Activated T-cell treated with anti-CD3 and anti-CD28 coated beads, Interleukin-2, amount 50 U/mL, for 24 hours (primary cell): Measurements from ENCODE around the gene GCLM.

ENCODE experiments used
- DNase-seq: peaks from one replicate; pipeline ENCODE4 v3.0.0-alpha.2; 2020
- H3K27ac Mint-ChIP-seq: 2 replicates; pipeline ENCODE4 v1.8.0; 2020; ENCODE audit warnings: mild to moderate bottlenecking, mixed read lengths
- H3K27me3 Mint-ChIP-seq: 2 replicates; pipeline ENCODE4 v1.8.0; 2020; ENCODE audit warnings: mixed read lengths
- H3K36me3 Mint-ChIP-seq: 2 replicates; pipeline ENCODE4 v1.8.0; 2020; ENCODE audit warnings: low read depth, mixed read lengths
- H3K4me1 Mint-ChIP-seq: 2 replicates; pipeline ENCODE4 v1.8.0; 2020; ENCODE audit warnings: low read depth, mixed read lengths
- H3K4me3 Mint-ChIP-seq: 2 replicates; pipeline ENCODE4 v1.8.0; 2020; ENCODE audit warnings: mild to moderate bottlenecking, moderate library complexity, mixed read lengths
- H3K9me3 Mint-ChIP-seq: 2 replicates; pipeline ENCODE4 v1.8.0; 2020; ENCODE audit warnings: mixed read lengths

GCLM gene

GRCh38 chr1:93846992-93847810 lies 62.0 kb downstream of the GCLM start:
- Mint-ChIP-seq H3K27ac (peak overlapping the region; percentile 96), H3K4me1 (peaks cover 35% of the 10 kb centered on the region), H3K36me3 (peaks cover 3% of the 10 kb centered on the region), H3K9me3 (no peaks in the 10 kb centered on the region), H3K4me3 (peak overlapping the region; percentile 87), H3K27me3 (no peaks in the 10 kb centered on the region)
- peak; percentile 95 for DNase-seq

DNA sequence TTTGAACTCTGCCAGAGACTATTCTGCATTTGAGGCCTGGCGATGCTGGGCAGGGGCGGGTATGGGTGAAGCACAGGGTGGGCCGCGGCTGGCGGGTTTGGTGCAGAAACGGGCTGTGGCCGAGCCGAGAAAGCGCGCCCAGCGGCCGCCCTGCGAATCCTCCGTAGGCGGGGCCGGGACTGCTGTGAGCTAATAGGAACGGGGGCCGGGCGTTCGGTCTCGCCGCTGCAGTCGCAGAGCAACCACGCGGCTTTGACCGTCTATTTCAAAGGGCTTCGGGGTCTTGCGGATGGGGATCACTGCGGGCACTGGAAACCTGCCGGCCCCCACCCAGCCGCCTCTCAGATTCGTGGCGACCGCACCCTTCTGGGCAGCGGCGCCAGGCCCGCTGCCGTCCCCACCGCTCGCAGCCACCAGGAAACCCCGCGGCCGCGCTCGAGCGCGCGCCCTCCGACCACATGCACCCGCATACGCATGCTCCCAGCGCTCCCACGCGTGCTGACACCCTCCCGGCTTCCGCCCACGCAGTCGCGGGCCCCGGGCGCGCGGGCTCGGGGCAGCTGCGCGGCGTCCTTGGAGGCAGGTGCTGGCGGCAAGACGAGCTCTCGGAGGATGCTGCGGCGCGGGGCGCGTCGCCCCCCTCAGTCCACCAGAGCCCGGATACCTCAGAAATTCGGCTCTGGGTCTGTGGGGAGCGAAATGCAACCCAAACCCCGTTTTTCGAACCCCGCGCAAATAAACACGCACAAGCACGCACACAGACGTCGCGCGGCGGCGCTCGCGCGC lies 62.8 kb downstream of the GCLM start:
- Mint-ChIP-seq H3K27ac (peak overlapping the region; percentile 94), H3K9me3 (no peaks in the 10 kb centered on the region), H3K36me3 (peaks cover 3% of the 10 kb centered on the region), H3K4me3 (peak overlapping the region; percentile 87), H3K4me1 (peaks cover 35% of the 10 kb centered on the region), H3K27me3 (no peaks in the 10 kb centered on the region)
- peak; percentile 88 for DNase-seq

- H3K4me1 Mint-ChIP-seq: peaks cover 35% of the 10 kb centered on the region
- DNase-seq: peak; percentile 44
- H3K4me3 Mint-ChIP-seq: peak overlapping the region; percentile 87
- no peaks in the 10 kb centered on the region for H3K27me3 Mint-ChIP-seq
- H3K27ac Mint-ChIP-seq: peak overlapping the region; percentile 94
- H3K9me3 Mint-ChIP-seq: no peaks in the 10 kb centered on the region
- H3K36me3 Mint-ChIP-seq: peaks cover 3% of the 10 kb centered on the region
These were observed 63.6 kb downstream of the GCLM start for GRCh38 chr1:93845538-93846205.

DNA sequence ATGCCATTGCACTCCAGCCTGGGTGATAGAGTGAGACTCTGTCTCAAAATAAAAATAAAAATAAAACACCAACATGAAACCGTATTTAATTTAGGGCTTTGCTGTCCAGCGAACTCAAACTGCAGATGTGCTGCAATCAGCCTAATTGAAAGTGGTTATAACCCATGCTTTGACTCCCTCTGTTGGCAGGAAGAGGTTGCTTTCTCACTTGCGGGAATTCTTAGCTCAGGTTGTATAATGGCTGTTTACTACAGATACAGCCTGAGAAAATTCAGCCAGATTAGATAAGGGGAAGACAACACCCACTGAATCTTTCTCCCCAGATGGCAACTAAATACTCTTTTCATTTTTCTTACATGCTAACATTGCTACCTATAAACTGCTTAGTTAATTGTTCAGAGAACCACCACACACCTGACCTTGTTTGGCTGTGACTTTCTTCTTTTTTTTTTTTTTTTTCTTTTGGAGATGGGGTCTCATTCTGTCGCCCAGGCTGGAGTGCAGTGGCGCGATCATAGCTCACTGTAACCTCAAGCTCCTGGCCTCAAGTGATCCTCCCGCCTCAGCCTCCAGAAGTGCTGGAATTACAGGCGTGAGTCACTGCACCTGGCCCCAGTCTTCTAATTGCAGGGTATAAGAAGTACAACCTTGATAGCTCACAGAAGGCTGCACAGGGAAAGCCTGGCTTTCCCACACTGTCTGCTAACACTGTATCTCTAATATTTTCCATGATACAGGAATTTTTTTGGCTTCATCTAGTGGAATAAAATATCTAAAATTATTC lies 64.8 kb downstream of the GCLM start:
- no peak for DNase-seq
- Mint-ChIP-seq H3K9me3 (no peaks in the 10 kb centered on the region), H3K4me1 (peaks cover 35% of the 10 kb centered on the region), H3K36me3 (peaks cover 3% of the 10 kb centered on the region), H3K27ac (no peak overlapping the region), H3K27me3 (no peaks in the 10 kb centered on the region), H3K4me3 (no peak overlapping the region)

- H3K4me1 Mint-ChIP-seq: peaks cover 30% of the 10 kb centered on the region
- no peaks in the 10 kb centered on the region for H3K27me3 Mint-ChIP-seq
- H3K9me3 Mint-ChIP-seq: no peaks in the 10 kb centered on the region
- H3K27ac Mint-ChIP-seq: no peak overlapping the region
- H3K4me3 Mint-ChIP-seq: no peak overlapping the region
- no peak for DNase-seq
- peaks cover 3% of the 10 kb centered on the region for H3K36me3 Mint-ChIP-seq
These were observed 66.3 kb downstream of the GCLM start for GRCh38 chr1:93842750-93843500.

DNA sequence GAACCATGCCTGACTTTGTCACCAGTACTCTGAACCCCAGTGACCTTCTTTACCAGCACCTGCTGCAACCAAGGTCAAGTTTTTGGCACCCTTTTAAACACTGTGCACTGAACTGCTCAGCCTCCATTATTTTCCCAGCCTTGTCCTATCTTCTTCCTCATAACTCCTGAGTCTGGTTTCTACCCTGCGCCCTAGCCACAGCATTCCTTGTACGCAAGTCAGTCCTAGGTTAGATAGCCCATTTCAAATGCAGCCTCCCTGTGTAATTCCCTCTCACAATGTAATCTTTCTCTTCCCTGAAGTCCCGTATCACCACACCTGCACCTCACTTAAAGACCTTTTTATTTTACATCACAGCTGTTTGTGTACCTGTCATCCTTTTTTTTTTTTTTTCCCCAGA lies 67.5 kb downstream of the GCLM start:
- Mint-ChIP-seq H3K4me3 (no peak overlapping the region), H3K9me3 (no peaks in the 10 kb centered on the region), H3K4me1 (peaks cover 23% of the 10 kb centered on the region), H3K36me3 (no peaks in the 10 kb centered on the region), H3K27me3 (no peaks in the 10 kb centered on the region), H3K27ac (no peak overlapping the region)
- no peak for DNase-seq

DNA sequence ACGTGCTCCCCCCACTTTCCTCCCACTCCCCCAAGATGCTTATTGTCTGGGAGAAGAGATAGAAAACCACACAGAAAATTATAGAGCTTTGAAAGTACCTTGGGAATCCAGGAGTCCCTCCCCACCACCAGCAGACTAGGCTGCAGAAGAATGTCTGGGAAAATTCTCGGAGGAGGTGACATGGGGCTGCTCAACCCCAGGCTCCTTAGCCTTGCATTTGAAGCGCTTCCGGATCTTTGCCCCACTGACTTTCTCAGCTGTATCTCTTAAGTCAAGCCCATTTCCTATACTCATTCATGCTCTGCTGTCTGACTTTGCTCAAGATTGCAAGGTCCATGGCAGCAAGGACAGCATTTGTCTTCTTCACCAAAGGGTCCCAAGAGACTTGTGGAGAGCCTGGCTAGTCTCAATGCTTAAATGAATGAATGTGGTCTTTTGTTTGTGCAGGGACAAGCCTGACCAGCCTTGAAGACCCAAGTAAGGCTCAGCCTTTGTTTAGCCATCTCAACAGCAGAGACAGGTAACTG lies 68.2 kb downstream of the GCLM start:
- peaks cover 22% of the 10 kb centered on the region for H3K4me1 Mint-ChIP-seq
- no peaks in the 10 kb centered on the region for H3K27me3 Mint-ChIP-seq
- H3K27ac Mint-ChIP-seq: no peak overlapping the region
- no peaks in the 10 kb centered on the region for H3K36me3 Mint-ChIP-seq
- H3K9me3 Mint-ChIP-seq: no peaks in the 10 kb centered on the region
- DNase-seq: no peak
- H3K4me3 Mint-ChIP-seq: no peak overlapping the region

GRCh38 chr1:93839753-93840152 lies 69.5 kb downstream of the GCLM start:
- H3K27ac Mint-ChIP-seq: no peak overlapping the region
- no peak overlapping the region for H3K4me3 Mint-ChIP-seq
- no peaks in the 10 kb centered on the region for H3K9me3 Mint-ChIP-seq
- no peaks in the 10 kb centered on the region for H3K27me3 Mint-ChIP-seq
- DNase-seq: no peak
- peaks cover 10% of the 10 kb centered on the region for H3K4me1 Mint-ChIP-seq
- H3K36me3 Mint-ChIP-seq: no peaks in the 10 kb centered on the region

- peaks cover 1% of the 10 kb centered on the region for H3K9me3 Mint-ChIP-seq
- peaks cover 6% of the 10 kb centered on the region for H3K4me1 Mint-ChIP-seq
- DNase-seq: no peak
- no peaks in the 10 kb centered on the region for H3K27me3 Mint-ChIP-seq
- H3K4me3 Mint-ChIP-seq: no peak overlapping the region
- no peak overlapping the region for H3K27ac Mint-ChIP-seq
- H3K36me3 Mint-ChIP-seq: no peaks in the 10 kb centered on the region
These were observed 69.9 kb downstream of the GCLM start for GRCh38 chr1:93839307-93839706.

DNA sequence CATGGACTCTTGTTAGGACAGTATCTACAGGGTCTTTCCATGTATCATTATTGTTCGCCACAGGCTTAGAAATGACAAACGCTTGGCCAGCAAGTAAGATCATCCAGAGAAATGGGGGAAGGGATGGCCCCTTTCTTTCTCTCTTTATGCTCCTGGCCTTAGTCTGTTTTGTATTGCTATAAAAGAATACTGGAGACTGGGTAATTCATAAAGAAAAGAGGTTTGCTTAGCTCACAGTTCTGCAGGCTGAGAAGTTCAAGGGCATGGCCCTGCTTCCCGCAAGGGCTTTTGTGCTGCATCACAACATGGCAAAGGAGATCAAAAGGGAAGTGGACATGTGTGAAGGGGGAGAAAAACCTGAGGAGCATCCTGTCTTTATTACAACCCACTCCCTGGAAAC lies 71.3 kb downstream of the GCLM start:
- H3K9me3 Mint-ChIP-seq: peaks cover 5% of the 10 kb centered on the region
- H3K4me1 Mint-ChIP-seq: peaks cover 4% of the 10 kb centered on the region
- no peak for DNase-seq
- H3K27me3 Mint-ChIP-seq: no peaks in the 10 kb centered on the region
- no peak overlapping the region for H3K27ac Mint-ChIP-seq
- no peak overlapping the region for H3K4me3 Mint-ChIP-seq
- peaks cover 2% of the 10 kb centered on the region for H3K36me3 Mint-ChIP-seq
